GM23338 (cell line): ENCODE measurements around the gene MBD6. TPM values are rescaled to one million over a fixed set of nuclear protein-coding genes. Genes with fewer than 3 reads are reported as not detected.

ENCODE experiments used
- ATAC-seq: fragments of 200-7000 bp; cut with Tn5 transposase; 3 replicates; pipeline ENCODE4 v1.9.1; 2020
- DNase-seq: peaks from one replicate; pipeline ENCODE4 v3.0.0-alpha.2; 2015; ENCODE audit warnings: low spot score
- H2AFZ ChIP-seq: fragments of 200-600 bp; sonication (generic); 2 replicates; pipeline ENCODE4 v1.8.0; 2016; ENCODE audit warnings: antibody characterized with exemption, mild to moderate bottlenecking, moderate library complexity
- H3F3A ChIP-seq: fragments of 200-600 bp; sonication (generic); replicated peaks from 2 replicates; pipeline ENCODE4 v1.8.0; 2017; ENCODE audit warnings: antibody characterized with exemption, mixed run types, low read depth
- H3K27ac ChIP-seq: fragments of 200-600 bp; sonication (generic); 2 replicates; pipeline ENCODE4 v1.6.1; 2016; ENCODE audit warnings: low read depth
- H3K27me3 ChIP-seq: fragments of 200-600 bp; sonication (generic); 2 replicates; pipeline ENCODE4 v1.8.0; 2016; ENCODE audit warnings: mild to moderate bottlenecking, mixed run types, moderate library complexity; ENCODE audit not compliant: insufficient read depth
- H3K36me3 ChIP-seq: fragments of 200-600 bp; sonication (generic); 2 replicates; pipeline ENCODE4 v1.8.0; 2016; ENCODE audit warnings: mild to moderate bottlenecking; ENCODE audit not compliant: insufficient read depth
- H3K4me1 ChIP-seq: fragments of 200-600 bp; sonication (generic); 2 replicates; pipeline ENCODE4 v1.8.0; 2016; ENCODE audit warnings: mild to moderate bottlenecking, moderate library complexity; ENCODE audit not compliant: insufficient read depth
- H3K4me2 ChIP-seq: fragments of 200-600 bp; sonication (generic); 2 replicates; pipeline ENCODE4 v1.7.1; 2017; ENCODE audit warnings: mixed run types
- H3K4me3 ChIP-seq: fragments of 200-600 bp; sonication (generic); 2 replicates; pipeline ENCODE4 v1.6.1; 2016; ENCODE audit warnings: mixed run types
- H3K79me2 ChIP-seq: fragments of 200-600 bp; sonication (generic); replicated peaks from 2 replicates; pipeline ENCODE4 v1.8.0; 2017; ENCODE audit warnings: mild to moderate bottlenecking; ENCODE audit not compliant: insufficient read depth
- H3K9me2 ChIP-seq: fragments of 200-600 bp; sonication (generic); 2 replicates; pipeline ENCODE4 v1.8.0; 2017; ENCODE audit not compliant: insufficient read depth
- H4K20me1 ChIP-seq: fragments of 200-600 bp; sonication (generic); replicated peaks from 2 replicates; pipeline ENCODE4 v1.8.0; 2017; ENCODE audit warnings: mild to moderate bottlenecking; ENCODE audit not compliant: insufficient read depth
- H3K27ac Mint-ChIP-seq: 2 replicates; pipeline ENCODE4 v1.8.0; 2020; ENCODE audit warnings: inconsistent platforms, mild to moderate bottlenecking, moderate library complexity, mixed read lengths
- H3K27me3 Mint-ChIP-seq: 3 replicates; pipeline ENCODE4 v1.8.0; 2022; ENCODE audit warnings: low read depth, mild to moderate bottlenecking, moderate library complexity, mixed read lengths, inconsistent platforms; ENCODE audit not compliant: insufficient read depth, poor library complexity
- H3K36me3 Mint-ChIP-seq: 3 replicates; pipeline ENCODE4 v1.8.0; 2021; ENCODE audit warnings: low read depth, mild to moderate bottlenecking, inconsistent platforms, moderate library complexity, mixed read lengths
- H3K4me1 Mint-ChIP-seq: 3 replicates; pipeline ENCODE4 v1.8.0; 2020; ENCODE audit warnings: mild to moderate bottlenecking, inconsistent platforms, mixed read lengths
- H3K4me3 Mint-ChIP-seq: 3 replicates; pipeline ENCODE4 v1.8.0; 2021; ENCODE audit warnings: moderate library complexity, mild to moderate bottlenecking, inconsistent platforms, mixed read lengths
- H3K9me3 Mint-ChIP-seq: 3 replicates; pipeline ENCODE4 v1.8.0; 2020; ENCODE audit warnings: moderate library complexity, mild to moderate bottlenecking, inconsistent platforms, mixed read lengths
- CREB1 ChIP-seq: fragments of 250-450 bp; sonication (Bioruptor Pico); IDR thresholded peaks from 2 replicates; pipeline ENCODE4 v1.5.0; 2020; ENCODE audit warnings: low read depth, mild to moderate bottlenecking, moderate library complexity
- EZH2 ChIP-seq: fragments of 200-600 bp; sonication (generic); IDR thresholded peaks from one replicate; pipeline ENCODE4 v1.8.0; 2017; ENCODE audit warnings: antibody characterized with exemption, mild to moderate bottlenecking, low read depth; ENCODE audit not compliant: unreplicated experiment
- JUNB ChIP-seq: IDR thresholded peaks from one replicate; pipeline ENCODE4 v1.6.1; 2016; ENCODE audit warnings: antibody characterized with exemption; ENCODE audit not compliant: unreplicated experiment
- NANOG ChIP-seq: IDR thresholded peaks from 2 replicates; pipeline ENCODE4 v1.6.1; 2016; ENCODE audit warnings: antibody characterized with exemption, borderline replicate concordance
- POLR2AphosphoS5 ChIP-seq: IDR thresholded peaks from 2 replicates; pipeline ENCODE4 v1.6.1; 2016; ENCODE audit warnings: antibody characterized with exemption, low read depth
- STAT1 ChIP-seq: IDR thresholded peaks from one replicate; pipeline ENCODE4 v1.6.1; 2016; ENCODE audit warnings: antibody characterized with exemption; ENCODE audit not compliant: unreplicated experiment
- ZNF114 ChIP-seq: fragments of 250-450 bp; sonication (Bioruptor Pico); IDR thresholded peaks from 2 replicates; pipeline ENCODE4 v1.5.0; 2020; ENCODE audit warnings: mild to moderate bottlenecking, moderate library complexity
- ZNF331 ChIP-seq: fragments of 250-450 bp; sonication (Bioruptor Pico); IDR thresholded peaks from 2 replicates; pipeline ENCODE4 v1.5.0; 2020; ENCODE audit warnings: low read depth, mild to moderate bottlenecking, moderate library complexity
- polyA plus RNA-seq: library from polyadenylated mRNA; unstranded; fragments of >200 nt; fragmentation: Nextera tagmentation; extraction: Ambion mirVana; gene quantifications from 2 replicates; pipeline ENCODE4 v1.2.1, GENCODE V29; 2016
- total RNA-seq: library from RNA; depleted of rRNA; stranded (reverse); fragments of >200 nt; shearing (Covaris generic); gene quantifications from 2 replicates; pipeline ENCODE4 v1.2.3, GENCODE V29; 2014
- TF ChIP-seq, protein P1 (sequence below): IDR thresholded peaks from 2 replicates; pipeline ENCODE4 v1.6.1; 2016; ENCODE audit warnings: antibody characterized with exemption
- TF ChIP-seq, protein P2 (sequence below), 2 experiments: fragments of 200-600 bp in 1 of 2; sonication (generic) in 1 of 2; conservative IDR thresholded peaks; 2 replicates each; pipeline versions ENCODE4 v1.5.1 to v1.6.1; 2016 to 2017; ENCODE audit warnings: antibody characterized with exemption in 2 of 2, low read depth in 2 of 2, mild to moderate bottlenecking in 2 of 2, moderate library complexity in 1 of 2
- TF ChIP-seq, protein P3 (sequence below): IDR thresholded peaks from one replicate; pipeline ENCODE4 v1.6.1; 2018; ENCODE audit warnings: antibody characterized with exemption; ENCODE audit not compliant: unreplicated experiment
- TF ChIP-seq, protein P4 (sequence below): fragments of 250-450 bp; sonication (Bioruptor Pico); IDR thresholded peaks from 2 replicates; pipeline ENCODE4 v1.5.0; 2020; ENCODE audit warnings: mild to moderate bottlenecking, moderate library complexity

MBD6 gene
- total and polyA plus RNA-seq, 2 experiments from 2014 or later: 12.5 to 17.1 TPM

DNA sequence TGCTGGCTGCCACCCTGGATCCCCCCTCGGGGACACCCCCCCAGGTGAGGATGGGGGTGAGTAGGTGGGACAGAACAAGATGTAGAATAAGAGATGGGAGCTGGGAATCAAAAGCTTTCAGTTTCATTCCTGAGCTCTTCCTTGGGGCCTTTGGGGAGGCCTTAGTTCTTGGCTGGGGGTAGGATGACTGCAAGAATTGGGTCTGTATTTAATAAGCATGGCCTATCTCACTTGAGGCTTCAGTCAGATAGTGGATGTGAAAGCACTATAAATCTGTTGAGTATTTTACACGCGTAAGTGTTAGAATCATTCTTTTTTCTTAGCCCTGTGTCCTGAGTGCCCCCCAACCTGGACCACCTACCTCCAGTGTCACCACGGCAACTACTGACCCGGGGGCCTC is 4.6 kb downstream of the MBD6 start:
- no peak for ATAC-seq

More for the DNA sequence above, 4.6 kb downstream of the MBD6 start:
- H3K27me3 Mint-ChIP-seq: peaks cover 28% of the 10 kb centered on the region
- Histone ChIP-seq H3F3A (peaks cover 20% of the 10 kb centered on the region), H3K4me2 (no peak overlapping the region), H3K79me2 (0 out of 2 replicates have a peak, but pooled peaks cover 7% of the 10 kb centered on the region), H4K20me1 (peaks cover 17% of the 10 kb centered on the region), H3K9me2 (no peaks in the 10 kb centered on the region), H3K36me3 (peaks cover 9% of the 10 kb centered on the region), H3K27me3 (no peaks in the 10 kb centered on the region), H3K27ac (no peak overlapping the region), H2AFZ (no peak overlapping the region), H3K4me1 (peaks cover 14% of the 10 kb centered on the region), H3K4me3 (no peak overlapping the region)
- no peak for DNase-seq
- H3K4me1 Mint-ChIP-seq: peaks cover 30% of the 10 kb centered on the region
- H3K36me3 Mint-ChIP-seq: peaks cover 44% of the 10 kb centered on the region
- TF ChIP-seq JUNB (no peak), NANOG (no peak), EZH2 (no peak), ZNF331 (no peak), ZNF114 (CRISPR knock-in tag) (no peak), STAT1 (no peak), POLR2AphosphoS5 (no peak), CREB1 (CRISPR knock-in tag) (no peak)
- TF ChIP-seq, protein P1, sequence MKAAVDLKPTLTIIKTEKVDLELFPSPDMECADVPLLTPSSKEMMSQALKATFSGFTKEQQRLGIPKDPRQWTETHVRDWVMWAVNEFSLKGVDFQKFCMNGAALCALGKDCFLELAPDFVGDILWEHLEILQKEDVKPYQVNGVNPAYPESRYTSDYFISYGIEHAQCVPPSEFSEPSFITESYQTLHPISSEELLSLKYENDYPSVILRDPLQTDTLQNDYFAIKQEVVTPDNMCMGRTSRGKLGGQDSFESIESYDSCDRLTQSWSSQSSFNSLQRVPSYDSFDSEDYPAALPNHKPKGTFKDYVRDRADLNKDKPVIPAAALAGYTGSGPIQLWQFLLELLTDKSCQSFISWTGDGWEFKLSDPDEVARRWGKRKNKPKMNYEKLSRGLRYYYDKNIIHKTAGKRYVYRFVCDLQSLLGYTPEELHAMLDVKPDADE: no peak
- TF ChIP-seq, protein P2, sequence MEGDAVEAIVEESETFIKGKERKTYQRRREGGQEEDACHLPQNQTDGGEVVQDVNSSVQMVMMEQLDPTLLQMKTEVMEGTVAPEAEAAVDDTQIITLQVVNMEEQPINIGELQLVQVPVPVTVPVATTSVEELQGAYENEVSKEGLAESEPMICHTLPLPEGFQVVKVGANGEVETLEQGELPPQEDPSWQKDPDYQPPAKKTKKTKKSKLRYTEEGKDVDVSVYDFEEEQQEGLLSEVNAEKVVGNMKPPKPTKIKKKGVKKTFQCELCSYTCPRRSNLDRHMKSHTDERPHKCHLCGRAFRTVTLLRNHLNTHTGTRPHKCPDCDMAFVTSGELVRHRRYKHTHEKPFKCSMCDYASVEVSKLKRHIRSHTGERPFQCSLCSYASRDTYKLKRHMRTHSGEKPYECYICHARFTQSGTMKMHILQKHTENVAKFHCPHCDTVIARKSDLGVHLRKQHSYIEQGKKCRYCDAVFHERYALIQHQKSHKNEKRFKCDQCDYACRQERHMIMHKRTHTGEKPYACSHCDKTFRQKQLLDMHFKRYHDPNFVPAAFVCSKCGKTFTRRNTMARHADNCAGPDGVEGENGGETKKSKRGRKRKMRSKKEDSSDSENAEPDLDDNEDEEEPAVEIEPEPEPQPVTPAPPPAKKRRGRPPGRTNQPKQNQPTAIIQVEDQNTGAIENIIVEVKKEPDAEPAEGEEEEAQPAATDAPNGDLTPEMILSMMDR (conservative IDR thresholded peaks at IDR 0.05; ENCODE audit: low read depth in 2 of 2): no peak
- TF ChIP-seq, protein P3, sequence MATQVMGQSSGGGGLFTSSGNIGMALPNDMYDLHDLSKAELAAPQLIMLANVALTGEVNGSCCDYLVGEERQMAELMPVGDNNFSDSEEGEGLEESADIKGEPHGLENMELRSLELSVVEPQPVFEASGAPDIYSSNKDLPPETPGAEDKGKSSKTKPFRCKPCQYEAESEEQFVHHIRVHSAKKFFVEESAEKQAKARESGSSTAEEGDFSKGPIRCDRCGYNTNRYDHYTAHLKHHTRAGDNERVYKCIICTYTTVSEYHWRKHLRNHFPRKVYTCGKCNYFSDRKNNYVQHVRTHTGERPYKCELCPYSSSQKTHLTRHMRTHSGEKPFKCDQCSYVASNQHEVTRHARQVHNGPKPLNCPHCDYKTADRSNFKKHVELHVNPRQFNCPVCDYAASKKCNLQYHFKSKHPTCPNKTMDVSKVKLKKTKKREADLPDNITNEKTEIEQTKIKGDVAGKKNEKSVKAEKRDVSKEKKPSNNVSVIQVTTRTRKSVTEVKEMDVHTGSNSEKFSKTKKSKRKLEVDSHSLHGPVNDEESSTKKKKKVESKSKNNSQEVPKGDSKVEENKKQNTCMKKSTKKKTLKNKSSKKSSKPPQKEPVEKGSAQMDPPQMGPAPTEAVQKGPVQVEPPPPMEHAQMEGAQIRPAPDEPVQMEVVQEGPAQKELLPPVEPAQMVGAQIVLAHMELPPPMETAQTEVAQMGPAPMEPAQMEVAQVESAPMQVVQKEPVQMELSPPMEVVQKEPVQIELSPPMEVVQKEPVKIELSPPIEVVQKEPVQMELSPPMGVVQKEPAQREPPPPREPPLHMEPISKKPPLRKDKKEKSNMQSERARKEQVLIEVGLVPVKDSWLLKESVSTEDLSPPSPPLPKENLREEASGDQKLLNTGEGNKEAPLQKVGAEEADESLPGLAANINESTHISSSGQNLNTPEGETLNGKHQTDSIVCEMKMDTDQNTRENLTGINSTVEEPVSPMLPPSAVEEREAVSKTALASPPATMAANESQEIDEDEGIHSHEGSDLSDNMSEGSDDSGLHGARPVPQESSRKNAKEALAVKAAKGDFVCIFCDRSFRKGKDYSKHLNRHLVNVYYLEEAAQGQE: no peak
- TF ChIP-seq, protein P4, sequence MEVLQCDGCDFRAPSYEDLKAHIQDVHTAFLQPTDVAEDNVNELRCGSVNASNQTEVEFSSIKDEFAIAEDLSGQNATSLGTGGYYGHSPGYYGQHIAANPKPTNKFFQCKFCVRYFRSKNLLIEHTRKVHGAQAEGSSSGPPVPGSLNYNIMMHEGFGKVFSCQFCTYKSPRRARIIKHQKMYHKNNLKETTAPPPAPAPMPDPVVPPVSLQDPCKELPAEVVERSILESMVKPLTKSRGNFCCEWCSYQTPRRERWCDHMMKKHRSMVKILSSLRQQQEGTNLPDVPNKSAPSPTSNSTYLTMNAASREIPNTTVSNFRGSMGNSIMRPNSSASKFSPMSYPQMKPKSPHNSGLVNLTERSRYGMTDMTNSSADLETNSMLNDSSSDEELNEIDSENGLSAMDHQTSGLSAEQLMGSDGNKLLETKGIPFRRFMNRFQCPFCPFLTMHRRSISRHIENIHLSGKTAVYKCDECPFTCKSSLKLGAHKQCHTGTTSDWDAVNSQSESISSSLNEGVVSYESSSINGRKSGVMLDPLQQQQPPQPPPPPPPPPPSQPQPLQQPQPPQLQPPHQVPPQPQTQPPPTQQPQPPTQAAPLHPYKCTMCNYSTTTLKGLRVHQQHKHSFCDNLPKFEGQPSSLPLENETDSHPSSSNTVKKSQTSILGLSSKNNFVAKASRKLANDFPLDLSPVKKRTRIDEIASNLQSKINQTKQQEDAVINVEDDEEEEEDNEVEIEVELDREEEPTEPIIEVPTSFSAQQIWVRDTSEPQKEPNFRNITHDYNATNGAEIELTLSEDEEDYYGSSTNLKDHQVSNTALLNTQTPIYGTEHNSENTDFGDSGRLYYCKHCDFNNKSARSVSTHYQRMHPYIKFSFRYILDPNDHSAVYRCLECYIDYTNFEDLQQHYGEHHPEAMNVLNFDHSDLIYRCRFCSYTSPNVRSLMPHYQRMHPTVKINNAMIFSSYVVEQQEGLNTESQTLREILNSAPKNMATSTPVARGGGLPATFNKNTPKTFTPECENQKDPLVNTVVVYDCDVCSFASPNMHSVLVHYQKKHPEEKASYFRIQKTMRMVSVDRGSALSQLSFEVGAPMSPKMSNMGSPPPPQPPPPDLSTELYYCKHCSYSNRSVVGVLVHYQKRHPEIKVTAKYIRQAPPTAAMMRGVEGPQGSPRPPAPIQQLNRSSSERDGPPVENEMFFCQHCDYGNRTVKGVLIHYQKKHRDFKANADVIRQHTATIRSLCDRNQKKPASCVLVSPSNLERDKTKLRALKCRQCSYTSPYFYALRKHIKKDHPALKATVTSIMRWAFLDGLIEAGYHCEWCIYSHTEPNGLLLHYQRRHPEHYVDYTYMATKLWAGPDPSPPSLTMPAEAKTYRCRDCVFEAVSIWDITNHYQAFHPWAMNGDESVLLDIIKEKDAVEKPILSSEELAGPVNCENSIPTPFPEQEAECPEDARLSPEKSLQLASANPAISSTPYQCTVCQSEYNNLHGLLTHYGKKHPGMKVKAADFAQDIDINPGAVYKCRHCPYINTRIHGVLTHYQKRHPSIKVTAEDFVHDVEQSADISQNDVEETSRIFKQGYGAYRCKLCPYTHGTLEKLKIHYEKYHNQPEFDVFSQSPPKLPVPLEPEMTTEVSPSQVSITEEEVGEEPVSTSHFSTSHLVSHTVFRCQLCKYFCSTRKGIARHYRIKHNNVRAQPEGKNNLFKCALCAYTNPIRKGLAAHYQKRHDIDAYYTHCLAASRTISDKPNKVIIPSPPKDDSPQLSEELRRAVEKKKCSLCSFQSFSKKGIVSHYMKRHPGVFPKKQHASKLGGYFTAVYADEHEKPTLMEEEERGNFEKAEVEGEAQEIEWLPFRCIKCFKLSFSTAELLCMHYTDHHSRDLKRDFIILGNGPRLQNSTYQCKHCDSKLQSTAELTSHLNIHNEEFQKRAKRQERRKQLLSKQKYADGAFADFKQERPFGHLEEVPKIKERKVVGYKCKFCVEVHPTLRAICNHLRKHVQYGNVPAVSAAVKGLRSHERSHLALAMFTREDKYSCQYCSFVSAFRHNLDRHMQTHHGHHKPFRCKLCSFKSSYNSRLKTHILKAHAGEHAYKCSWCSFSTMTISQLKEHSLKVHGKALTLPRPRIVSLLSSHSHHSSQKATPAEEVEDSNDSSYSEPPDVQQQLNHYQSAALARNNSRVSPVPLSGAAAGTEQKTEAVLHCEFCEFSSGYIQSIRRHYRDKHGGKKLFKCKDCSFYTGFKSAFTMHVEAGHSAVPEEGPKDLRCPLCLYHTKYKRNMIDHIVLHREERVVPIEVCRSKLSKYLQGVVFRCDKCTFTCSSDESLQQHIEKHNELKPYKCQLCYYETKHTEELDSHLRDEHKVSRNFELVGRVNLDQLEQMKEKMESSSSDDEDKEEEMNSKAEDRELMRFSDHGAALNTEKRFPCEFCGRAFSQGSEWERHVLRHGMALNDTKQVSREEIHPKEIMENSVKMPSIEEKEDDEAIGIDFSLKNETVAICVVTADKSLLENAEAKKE (CRISPR knock-in tag): no peak
- no peak overlapping the region; the same call in 2 of the 3 replicates for H3K4me3 Mint-ChIP-seq
- H3K9me3 Mint-ChIP-seq: no peaks in the 10 kb centered on the region; the same call in 2 of the 3 replicates
- no peak overlapping the region for H3K27ac Mint-ChIP-seq
